Smooth muscle cell of the brain vasculature (primary cell): ENCODE data around the gene TTC36.
A peak's percentile ranks its signal among the peaks of the same experiment; 100 is the strongest.
"Not testable (repeated sequence)": the region's sequence is repeated elsewhere in the genome, so short reads cannot be mapped to it uniquely, and the experiment has no call there.

Experiments
- DNase-seq: peaks from one replicate; pipeline ENCODE4 v3.0.0-alpha.2; 2012; ENCODE audit warnings: low read depth, low spot score

Gene TTC36

DNA sequence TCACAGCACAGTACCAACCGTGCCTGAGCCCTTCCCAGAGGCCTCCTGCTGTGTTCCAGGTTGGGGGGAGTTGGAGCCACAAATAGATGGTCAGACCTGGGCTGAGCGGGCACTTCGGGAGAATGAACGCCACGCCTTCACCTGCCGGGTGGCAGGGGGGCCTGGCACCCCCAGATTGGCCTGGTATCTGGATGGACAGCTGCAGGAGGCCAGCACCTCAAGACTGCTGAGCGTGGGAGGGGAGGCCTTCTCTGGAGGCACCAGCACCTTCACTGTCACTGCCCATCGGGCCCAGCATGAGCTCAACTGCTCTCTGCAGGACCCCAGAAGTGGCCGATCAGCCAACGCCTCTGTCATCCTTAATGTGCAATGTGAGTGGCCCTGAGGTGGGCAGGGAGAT lies 4.8 kb downstream of the TTC36 start:
- no peak for DNase-seq

DNA sequence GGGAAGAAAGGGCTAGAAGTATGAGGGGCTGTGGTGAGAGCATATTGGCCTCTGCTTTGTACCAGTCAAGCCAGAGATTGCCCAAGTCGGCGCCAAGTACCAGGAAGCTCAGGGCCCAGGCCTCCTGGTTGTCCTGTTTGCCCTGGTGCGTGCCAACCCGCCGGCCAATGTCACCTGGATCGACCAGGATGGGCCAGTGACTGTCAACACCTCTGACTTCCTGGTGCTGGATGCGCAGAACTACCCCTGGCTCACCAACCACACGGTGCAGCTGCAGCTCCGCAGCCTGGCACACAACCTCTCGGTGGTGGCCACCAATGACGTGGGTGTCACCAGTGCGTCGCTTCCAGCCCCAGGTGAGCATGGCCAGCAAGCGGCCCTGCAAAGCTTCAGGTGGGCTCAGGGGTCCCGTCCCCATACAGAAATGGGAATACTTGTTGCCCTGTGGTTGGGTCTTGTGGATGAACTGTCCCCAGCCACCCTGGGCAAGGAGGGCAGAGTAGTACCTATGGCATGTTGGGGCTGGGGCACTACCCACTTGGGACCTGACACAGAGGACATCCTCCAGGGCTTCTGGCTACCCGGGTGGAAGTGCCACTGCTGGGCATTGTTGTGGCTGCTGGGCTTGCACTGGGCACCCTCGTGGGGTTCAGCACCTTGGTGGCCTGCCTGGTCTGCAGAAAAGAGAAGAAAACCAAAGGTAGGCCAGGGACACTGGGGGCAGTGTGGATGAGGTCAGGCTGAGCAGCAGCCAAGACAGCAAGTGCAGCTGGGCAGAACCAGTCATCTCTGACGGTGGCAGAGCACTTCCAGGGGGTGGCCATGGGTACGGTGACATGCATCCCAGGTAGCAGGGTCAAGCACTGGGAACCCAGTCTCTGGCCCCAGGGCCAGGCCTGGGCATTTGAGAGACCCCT lies 5.8 kb downstream of the TTC36 start:
- DNase-seq, result no peak

GRCh38 chr11:118533769-118534729 lies 6.8 kb downstream of the TTC36 start:
- DNase-seq, result no peak

- no peak for DNase-seq
Measured at GRCh38 chr11:118535261-118535660, 8.0 kb downstream of the TTC36 start.

DNA sequence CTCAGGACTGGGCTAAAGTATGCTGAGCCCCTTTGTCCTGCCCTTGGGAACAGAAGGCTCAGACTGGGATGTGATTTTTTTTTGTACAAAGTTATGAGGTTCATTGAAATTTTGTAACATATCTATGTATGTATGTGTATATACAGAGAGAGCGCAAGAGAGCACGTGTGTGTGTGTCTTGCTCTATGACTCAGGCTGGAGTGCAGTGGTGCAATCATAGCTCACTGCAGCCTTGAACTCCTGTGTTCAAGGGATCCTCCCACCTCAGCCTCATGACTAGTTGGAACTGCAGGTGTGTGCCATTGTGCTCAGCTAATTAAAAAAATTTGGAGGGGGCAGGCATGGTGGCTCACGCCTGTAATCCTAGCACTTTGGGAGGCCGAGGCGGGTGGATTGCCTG lies 9.5 kb downstream of the TTC36 start:
- no peak for DNase-seq

GRCh38 chr11:118537409-118537980 lies 10.2 kb downstream of the TTC36 start:
- DNase-seq, result no peak

DNA sequence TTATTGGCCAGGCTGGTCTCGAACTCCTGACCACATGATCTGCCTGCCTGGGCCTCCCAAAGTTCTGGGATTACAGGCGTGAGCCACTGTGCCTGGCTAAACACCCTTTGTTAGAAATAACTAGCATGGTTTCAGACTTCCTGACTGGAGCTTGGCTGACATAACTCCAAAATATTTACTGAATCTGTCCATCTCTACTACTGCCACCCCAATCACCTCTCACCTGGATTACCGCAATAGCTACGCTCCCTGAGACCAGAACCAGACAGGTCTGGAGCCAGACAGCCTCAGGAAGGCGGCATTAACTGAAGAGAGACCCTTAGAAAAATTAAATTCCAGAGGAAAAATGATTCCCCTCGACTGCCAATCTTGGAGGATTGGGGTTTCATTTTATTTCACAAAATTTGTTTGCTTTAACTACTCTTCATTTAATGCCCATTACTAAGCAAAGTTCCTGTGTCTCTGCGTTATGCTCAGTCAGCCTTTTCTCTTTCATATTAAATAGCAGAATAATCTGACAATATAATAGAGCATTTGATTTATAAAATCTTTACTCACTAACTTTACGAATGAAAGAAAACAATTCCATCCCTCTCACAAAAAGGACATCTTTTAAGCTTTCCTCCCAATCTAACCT lies 16.9 kb downstream of the TTC36 start:
- DNase-seq, result no peak

DNA sequence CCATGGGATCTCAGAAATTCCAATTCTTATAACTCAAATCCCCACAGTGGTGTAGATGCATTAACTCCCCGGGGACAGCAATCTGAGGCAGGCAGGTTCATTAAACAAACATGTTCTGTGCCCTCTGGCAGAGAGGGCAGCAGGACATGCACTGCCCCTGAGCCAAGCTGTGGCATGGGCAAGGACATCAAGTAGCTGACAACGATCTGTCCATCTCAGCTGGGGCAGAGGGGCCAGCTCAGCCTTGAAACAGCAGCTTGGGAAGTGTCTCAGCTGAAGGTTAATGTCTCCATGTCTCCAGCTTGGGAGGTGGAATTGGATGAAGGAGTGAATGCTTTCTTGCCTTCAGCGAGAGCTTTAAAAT lies 17.4 kb downstream of the TTC36 start:
- no peak for DNase-seq

GRCh38 chr11:118545533-118545932 lies 18.3 kb downstream of the TTC36 start:
- no peak for DNase-seq

GRCh38 chr11:118547132-118547531 lies 19.9 kb downstream of the TTC36 start:
- DNase-seq, result no peak

DNA sequence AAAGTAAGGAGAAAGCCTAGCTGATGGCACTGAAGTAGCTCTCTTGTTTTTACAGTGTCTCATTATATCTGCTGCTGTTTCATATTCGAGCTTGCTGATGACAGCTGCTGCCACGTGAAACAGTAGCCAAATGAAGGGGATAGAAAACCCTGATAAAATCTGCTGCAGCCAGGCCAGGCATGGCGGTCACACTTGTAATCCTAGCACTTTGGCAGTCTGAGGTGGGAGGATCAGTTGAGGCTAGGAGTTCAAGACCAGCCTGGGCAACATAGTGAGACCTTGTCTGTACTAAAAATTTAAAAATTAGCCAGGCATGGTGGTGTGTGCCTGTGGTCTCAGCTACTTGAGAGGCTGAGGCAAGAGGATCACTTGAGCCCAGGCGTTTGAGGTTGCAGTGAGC lies 25.1 kb downstream of the TTC36 start:
- DNase-seq, result no peak

GRCh38 chr11:118560806-118561205 lies 33.5 kb downstream of the TTC36 start:
- no peak for DNase-seq

GRCh38 chr11:118565051-118565450 lies 37.8 kb downstream of the TTC36 start:
- no peak for DNase-seq

- DNase-seq, result no peak
Measured at GRCh38 chr11:118569670-118570069, 42.4 kb downstream of the TTC36 start.

DNA sequence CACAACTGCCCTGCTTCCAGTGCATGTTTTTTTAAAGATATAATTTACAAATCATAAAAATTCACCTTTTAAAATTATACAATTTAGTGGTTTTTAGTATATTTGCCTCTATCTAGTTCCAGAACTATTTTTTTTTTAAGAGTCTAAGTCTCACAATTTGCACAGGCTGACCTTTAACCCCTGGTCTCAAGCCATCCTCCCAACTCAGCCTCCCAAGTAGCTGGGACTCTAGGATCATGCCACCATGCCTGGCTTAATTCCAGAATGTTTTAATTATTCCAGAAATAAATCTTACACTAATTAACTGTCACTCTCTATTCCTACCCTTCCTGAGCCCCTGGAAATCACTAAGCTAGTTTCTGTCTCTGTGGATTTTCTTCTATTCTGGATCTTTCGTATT lies 43.5 kb downstream of the TTC36 start:
- no peak for DNase-seq

DNA sequence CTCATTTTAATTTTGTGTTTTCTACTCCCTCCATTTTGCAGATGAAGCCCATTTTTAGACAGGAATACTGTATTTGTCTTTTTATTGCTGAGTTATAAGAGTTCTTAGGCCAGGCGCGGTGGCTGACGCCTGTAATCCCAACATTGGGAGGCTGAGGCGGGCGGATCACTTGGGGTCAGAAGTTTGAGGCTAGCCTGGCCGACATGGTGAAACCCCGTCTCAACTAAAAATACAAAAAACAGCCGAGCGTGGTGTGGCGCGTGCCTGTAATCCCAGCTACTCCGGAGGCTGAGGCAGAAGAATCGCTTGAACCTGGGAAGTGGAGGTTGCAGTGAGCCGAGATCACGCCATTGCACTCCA lies 44.4 kb downstream of the TTC36 start:
- DNase-seq, result not testable (repeated sequence)

GRCh38 chr11:118572061-118572980 lies 45.0 kb downstream of the TTC36 start, which contains the start of gene ARCN1:
TSS of gene ARCN1 (plus strand) at chr11:118572409. CDS start at chr11:118572548, 139 bp downstream.
- peak; percentile 43 for DNase-seq

- DNase-seq, result no peak
Measured at GRCh38 chr11:118572981-118573550, 45.8 kb downstream of the TTC36 start.

DNA sequence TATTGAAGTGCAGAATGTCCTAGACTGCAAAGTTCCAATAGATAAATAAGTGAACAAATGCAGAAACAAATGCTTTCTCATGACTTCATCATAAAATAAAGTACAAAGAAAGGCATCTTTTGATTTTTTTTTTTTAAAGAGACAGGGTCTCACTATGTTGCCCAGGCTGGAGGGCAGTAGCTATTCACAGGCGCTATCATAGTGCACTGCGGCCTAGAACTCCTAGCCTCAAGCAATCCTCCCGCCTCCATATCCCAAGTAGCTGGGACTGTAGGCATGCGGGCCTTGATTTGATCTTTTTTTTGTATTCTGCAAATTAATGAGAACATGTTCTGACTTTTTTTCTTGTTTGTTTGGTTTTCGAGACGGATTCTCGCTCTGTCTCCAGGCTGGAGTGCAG lies 47.4 kb downstream of the TTC36 start:
- no peak for DNase-seq

DNA sequence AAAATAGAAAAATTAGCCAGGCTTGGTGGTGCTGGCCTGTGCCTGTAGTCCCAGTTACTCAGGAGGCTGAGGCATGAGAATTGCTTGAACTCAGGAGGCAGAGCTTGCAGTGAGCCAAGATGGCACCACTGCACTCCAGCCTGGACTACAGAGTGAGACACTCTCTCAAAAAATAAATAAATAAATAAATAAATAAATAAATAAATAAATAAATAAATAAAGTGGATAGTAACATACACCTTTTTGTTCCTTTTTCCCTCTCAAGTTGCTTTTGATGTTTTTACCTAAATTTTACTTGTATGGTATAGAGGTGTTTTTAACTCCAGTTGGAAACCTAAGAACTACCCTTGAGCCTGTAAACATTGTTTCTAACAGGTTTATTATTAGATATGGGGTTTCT lies 50.7 kb downstream of the TTC36 start:
- not testable (repeated sequence) for DNase-seq
